Stimulated activated naive CD8-positive, alpha-beta T cell treated with anti-CD3 and anti-CD28 coated beads, Interleukin-15, Interleukin-2, amounts not matched to agents 100 ng/mL and 50 ng/mL, for 24 hours (primary cell): Measurements from ENCODE around the gene ANXA5.

Experiments used
- H3K27ac Mint-ChIP-seq: one replicate; pipeline ENCODE4 v1.8.0; 2021; ENCODE audit warnings: mild to moderate bottlenecking, mixed read lengths
- H3K27me3 Mint-ChIP-seq: one replicate; pipeline ENCODE4 v1.8.0; 2021; ENCODE audit warnings: mixed read lengths
- H3K36me3 Mint-ChIP-seq: one replicate; pipeline ENCODE4 v1.8.0; 2021; ENCODE audit warnings: low read depth, mixed read lengths
- H3K4me1 Mint-ChIP-seq: one replicate; pipeline ENCODE4 v1.8.0; 2021; ENCODE audit warnings: low read depth, mixed read lengths
- H3K4me3 Mint-ChIP-seq: one replicate; pipeline ENCODE4 v1.8.0; 2021; ENCODE audit warnings: mild to moderate bottlenecking, mixed read lengths
- H3K9me3 Mint-ChIP-seq: one replicate; pipeline ENCODE4 v1.8.0; 2021; ENCODE audit warnings: mixed read lengths

ANXA5 gene

GRCh38 chr4:121653986-121654385, 42.8 kb downstream of the ANXA5 start:
- Mint-ChIP-seq H3K4me1 (no peaks in the 10 kb centered on the region), H3K9me3 (no peaks in the 10 kb centered on the region), H3K27ac (no peak overlapping the region), H3K4me3 (no peak overlapping the region), H3K27me3 (peaks cover 19% of the 10 kb centered on the region), H3K36me3 (no peaks in the 10 kb centered on the region)

DNA sequence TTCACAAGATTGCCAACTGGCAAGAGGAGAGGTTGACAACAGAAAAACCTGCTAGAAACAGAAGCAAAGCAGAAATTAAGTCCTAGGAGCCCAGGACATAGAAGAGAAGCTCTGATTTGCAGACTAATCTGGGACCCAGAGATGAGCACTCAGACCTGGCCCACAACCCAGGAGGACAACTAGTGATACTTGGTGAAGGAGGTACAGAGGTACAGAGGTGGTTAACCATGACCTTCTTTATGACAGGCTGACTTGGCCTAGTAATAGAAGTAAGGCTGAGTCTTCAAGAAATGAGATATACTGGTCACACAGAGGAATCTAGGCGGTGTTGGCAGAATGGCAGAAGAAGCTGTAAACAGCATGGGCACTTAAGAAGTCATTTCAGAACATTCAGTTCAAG, 43.6 kb downstream of the ANXA5 start:
- Mint-ChIP-seq H3K27me3 (peaks cover 19% of the 10 kb centered on the region), H3K27ac (no peak overlapping the region), H3K4me3 (no peak overlapping the region), H3K4me1 (no peaks in the 10 kb centered on the region), H3K36me3 (no peaks in the 10 kb centered on the region), H3K9me3 (no peaks in the 10 kb centered on the region)

DNA sequence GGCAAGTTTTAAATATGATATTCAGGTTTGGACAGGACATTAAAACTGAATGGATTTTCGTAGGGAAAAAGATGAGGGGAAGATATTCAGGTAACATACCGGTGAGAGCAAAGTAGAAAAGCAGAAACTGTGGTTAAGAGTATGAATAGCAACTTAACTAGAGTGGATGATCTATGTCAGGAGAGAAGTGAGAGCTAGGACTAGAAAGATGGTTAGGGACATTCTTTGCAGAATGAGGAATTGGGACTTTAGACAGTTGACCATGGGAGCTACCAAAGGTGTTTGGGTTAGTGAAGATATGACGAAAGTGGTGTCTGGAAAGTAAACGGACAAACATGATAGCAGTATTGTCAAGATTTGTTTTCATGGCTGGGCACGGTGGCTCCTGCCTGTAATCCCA, 45.2 kb downstream of the ANXA5 start:
- H3K27ac Mint-ChIP-seq = no peak overlapping the region
- no peaks in the 10 kb centered on the region for H3K9me3 Mint-ChIP-seq
- no peaks in the 10 kb centered on the region for H3K4me1 Mint-ChIP-seq
- peaks cover 24% of the 10 kb centered on the region for H3K27me3 Mint-ChIP-seq
- no peak overlapping the region for H3K4me3 Mint-ChIP-seq
- no peaks in the 10 kb centered on the region for H3K36me3 Mint-ChIP-seq

- no peak overlapping the region for H3K27ac Mint-ChIP-seq
- peaks cover 28% of the 10 kb centered on the region for H3K27me3 Mint-ChIP-seq
- H3K36me3 Mint-ChIP-seq = no peaks in the 10 kb centered on the region
- H3K4me3 Mint-ChIP-seq = no peak overlapping the region
- H3K4me1 Mint-ChIP-seq = no peaks in the 10 kb centered on the region
- H3K9me3 Mint-ChIP-seq = no peaks in the 10 kb centered on the region
These were observed 46.0 kb downstream of the ANXA5 start for GRCh38 chr4:121650741-121651140.

DNA sequence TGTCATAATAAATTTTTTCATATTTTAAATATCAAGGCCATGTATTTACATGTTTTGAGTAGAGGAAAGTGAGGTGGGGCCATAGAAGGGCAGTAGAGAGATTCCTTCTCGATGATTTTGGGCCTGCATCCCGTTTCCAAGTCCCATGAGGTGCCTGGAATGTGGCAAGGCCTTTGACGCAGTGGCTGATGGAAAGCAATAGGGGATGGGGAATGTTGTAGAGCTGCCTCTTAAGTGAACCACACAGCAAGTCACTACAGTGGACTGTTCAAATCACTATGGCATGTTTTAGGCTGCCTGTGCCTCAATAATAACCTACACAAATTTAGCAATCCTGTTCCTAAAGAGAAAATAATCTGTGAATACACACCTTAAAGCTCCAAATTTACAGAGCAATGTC, 48.3 kb downstream of the ANXA5 start:
- H3K27ac Mint-ChIP-seq = no peak overlapping the region
- H3K36me3 Mint-ChIP-seq = no peaks in the 10 kb centered on the region
- no peaks in the 10 kb centered on the region for H3K4me1 Mint-ChIP-seq
- peaks cover 22% of the 10 kb centered on the region for H3K27me3 Mint-ChIP-seq
- no peaks in the 10 kb centered on the region for H3K9me3 Mint-ChIP-seq
- H3K4me3 Mint-ChIP-seq = no peak overlapping the region

GRCh38 chr4:121642876-121643585, 53.7 kb downstream of the ANXA5 start:
- Mint-ChIP-seq H3K9me3 (no peaks in the 10 kb centered on the region), H3K4me1 (no peaks in the 10 kb centered on the region), H3K27ac (no peak overlapping the region), H3K4me3 (no peak overlapping the region), H3K36me3 (no peaks in the 10 kb centered on the region), H3K27me3 (peaks cover 11% of the 10 kb centered on the region)

DNA sequence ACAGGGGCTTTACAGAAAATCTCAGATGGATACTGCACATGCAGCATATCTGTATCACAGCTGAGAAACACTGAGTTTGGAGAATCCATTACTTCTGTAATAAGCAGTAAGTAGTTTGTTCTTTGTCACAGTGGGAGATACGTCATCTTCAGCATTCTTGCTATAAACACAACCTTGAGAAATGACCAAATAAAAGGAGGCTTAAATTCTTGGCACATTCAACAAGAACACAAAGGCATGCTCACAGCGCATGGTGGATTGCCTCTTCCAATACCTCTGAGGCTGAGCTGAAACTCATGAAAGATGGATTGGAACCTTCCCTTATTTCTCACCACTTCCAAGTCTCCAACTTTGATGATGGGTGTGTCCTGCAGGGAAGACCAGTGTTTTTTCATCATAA, 54.5 kb downstream of the ANXA5 start:
- Mint-ChIP-seq H3K36me3 (no peaks in the 10 kb centered on the region), H3K27me3 (peaks cover 8% of the 10 kb centered on the region), H3K9me3 (no peaks in the 10 kb centered on the region), H3K4me1 (no peaks in the 10 kb centered on the region), H3K4me3 (no peak overlapping the region), H3K27ac (no peak overlapping the region)

- no peak overlapping the region for H3K4me3 Mint-ChIP-seq
- H3K9me3 Mint-ChIP-seq = peaks cover 3% of the 10 kb centered on the region
- no peak overlapping the region for H3K27ac Mint-ChIP-seq
- no peaks in the 10 kb centered on the region for H3K36me3 Mint-ChIP-seq
- peaks cover 16% of the 10 kb centered on the region for H3K27me3 Mint-ChIP-seq
- no peaks in the 10 kb centered on the region for H3K4me1 Mint-ChIP-seq
These were observed 63.1 kb downstream of the ANXA5 start for GRCh38 chr4:121633653-121634052.

- peaks cover 15% of the 10 kb centered on the region for H3K27me3 Mint-ChIP-seq
- H3K4me3 Mint-ChIP-seq = no peak overlapping the region
- no peaks in the 10 kb centered on the region for H3K36me3 Mint-ChIP-seq
- H3K9me3 Mint-ChIP-seq = peaks cover 3% of the 10 kb centered on the region
- H3K4me1 Mint-ChIP-seq = no peaks in the 10 kb centered on the region
- no peak overlapping the region for H3K27ac Mint-ChIP-seq
These were observed 64.1 kb downstream of the ANXA5 start for GRCh38 chr4:121632636-121633035.
